ENCODE results near the gene KCNJ14.

The KCNJ14 gene

DNA sequence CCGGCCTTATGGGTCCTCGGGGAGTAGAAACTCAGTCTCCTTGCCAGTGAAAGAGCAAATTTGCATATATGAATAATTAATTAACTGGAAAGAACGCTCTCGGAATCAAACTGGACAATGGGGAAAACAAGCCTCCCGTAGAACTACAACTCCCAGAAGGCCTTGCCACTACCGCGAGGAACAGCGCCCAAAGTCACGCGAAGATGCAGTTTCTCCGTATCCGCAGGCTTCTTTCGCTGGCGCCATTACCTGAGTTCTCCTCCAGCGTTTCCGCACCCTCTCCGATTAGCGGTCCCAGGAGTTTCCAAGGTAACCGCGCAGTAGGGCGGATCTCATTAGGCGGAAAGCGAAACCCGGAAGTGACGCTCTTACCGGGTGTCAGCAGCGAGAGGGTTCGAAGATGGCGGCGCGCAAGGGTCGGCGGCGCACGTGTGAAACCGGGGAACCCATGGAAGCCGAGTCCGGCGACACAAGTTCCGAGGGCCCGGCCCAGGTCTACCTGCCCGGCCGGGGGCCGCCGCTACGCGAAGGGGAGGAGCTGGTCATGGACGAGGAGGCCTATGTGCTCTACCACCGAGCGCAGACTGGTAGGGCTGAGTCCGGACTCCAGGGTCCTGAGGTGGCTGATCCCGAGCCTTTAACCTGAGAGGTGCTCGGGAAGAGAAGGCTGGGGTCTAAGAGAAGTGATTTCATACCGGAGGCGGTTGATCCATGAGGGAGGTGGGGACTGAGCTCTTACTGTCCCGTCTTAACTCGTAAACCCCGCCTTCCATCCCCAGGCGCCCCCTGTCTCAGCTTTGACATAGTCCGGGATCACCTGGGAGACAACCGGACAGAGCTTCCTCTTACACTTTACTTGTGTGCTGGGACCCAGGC lies 9.5 kb upstream of the KCNJ14 start, which contains the start of gene GRWD1:
GRWD1 (plus strand) TSS at position 378 of the 876 bp plus-strand sequence; CDS start at position 401, 23 bp downstream.
- DNase-seq (ENCODE audit: low read depth): peak; percentile 79

DNA sequence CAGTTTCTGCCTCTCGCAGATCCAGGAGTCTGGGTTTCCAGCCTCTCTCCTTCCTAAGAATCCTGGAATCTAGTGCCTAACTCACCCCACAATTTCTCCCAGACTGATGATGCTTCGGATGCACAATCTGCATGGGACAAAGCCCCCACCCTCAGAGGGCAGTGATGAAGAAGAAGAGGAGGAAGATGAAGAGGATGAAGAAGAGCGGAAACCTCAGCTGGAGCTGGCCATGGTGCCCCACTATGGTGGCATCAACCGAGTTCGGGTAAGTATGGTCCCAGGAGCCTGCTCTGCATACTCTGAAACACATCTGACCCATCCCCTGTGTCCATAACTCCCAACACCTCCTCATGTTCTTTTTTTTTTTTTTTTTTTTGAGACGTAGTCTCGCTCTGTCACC lies 8.8 kb upstream of the KCNJ14 start:
- no peak for DNase-seq (ENCODE audit: low read depth)

DNA sequence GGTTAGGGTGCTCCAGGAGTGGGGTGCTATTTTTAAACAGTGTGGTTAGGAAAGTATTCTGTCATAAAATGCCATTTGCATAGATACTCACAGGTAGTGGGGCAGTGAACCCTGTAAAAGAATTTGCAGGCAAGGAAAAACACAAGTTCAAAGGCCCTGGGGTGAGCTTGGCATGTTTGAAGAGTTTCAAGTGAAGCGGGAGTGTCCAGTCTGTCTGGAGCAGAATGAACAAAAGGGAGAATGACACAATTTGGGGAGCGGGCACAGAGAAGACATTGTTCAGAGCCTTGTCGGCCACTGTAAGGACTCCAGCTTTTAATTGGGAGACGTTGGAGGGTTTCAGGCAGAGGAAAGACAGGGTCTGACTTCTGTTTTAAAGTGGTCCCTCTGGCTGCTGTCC lies 6.8 kb upstream of the KCNJ14 start:
- no peak for DNase-seq (ENCODE audit: low read depth)

DNA sequence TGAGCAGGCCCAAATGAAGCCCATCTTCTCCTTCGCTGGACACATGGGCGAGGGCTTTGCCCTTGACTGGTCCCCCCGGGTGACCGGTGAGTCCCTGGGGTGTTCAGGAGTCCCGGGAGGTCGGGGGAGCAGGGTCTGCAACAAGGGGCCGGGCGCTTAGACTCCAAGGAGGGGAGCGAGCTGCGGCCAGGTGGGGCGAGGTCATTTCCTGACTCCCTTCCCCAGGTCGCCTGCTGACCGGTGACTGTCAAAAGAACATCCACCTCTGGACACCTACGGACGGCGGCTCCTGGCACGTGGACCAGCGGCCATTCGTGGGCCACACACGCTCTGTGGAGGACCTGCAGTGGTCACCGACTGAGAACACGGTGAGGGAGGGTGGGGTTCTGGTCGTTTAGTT lies 4.9 kb upstream of the KCNJ14 start:
- DNase-seq (ENCODE audit: low read depth): no peak

DNA sequence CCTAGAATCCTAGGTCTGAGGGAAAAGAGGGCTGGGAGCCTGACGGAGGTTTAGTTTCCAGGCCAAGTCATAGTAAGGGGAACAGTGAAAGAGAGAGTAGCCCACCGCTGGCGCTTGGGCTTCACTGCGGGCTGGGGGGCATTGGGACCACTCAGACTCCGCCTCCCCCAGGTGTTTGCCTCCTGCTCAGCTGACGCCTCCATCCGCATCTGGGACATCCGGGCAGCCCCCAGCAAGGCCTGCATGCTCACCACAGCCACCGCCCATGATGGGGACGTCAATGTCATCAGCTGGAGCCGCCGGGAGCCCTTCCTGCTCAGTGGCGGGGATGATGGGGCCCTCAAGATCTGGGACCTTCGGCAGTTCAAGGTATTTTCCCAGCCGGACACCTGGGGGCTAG lies 4.5 kb upstream of the KCNJ14 start:
- no peak for DNase-seq (ENCODE audit: low read depth)

DNA sequence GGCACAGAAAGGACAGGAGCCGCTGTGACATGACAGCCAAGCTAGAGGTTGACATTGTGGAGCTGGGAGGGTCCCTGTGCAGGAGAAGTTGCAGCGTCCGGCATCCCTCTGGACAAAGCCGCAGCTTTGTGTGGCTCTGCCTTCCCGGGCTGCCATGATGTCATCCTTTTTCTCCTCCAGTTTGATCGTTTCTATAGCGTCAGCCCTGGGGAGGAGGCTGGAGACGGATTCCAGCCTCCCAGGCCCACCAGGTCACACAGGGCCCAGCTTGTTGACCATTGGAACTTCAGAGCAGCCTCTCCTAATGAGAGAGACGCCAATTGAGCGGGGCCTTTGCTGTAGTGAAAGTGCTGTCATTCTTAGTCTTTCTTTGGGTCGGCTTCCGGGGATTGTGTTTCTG lies 3.8 kb upstream of the KCNJ14 start:
- no peak for DNase-seq (ENCODE audit: low read depth)

DNA sequence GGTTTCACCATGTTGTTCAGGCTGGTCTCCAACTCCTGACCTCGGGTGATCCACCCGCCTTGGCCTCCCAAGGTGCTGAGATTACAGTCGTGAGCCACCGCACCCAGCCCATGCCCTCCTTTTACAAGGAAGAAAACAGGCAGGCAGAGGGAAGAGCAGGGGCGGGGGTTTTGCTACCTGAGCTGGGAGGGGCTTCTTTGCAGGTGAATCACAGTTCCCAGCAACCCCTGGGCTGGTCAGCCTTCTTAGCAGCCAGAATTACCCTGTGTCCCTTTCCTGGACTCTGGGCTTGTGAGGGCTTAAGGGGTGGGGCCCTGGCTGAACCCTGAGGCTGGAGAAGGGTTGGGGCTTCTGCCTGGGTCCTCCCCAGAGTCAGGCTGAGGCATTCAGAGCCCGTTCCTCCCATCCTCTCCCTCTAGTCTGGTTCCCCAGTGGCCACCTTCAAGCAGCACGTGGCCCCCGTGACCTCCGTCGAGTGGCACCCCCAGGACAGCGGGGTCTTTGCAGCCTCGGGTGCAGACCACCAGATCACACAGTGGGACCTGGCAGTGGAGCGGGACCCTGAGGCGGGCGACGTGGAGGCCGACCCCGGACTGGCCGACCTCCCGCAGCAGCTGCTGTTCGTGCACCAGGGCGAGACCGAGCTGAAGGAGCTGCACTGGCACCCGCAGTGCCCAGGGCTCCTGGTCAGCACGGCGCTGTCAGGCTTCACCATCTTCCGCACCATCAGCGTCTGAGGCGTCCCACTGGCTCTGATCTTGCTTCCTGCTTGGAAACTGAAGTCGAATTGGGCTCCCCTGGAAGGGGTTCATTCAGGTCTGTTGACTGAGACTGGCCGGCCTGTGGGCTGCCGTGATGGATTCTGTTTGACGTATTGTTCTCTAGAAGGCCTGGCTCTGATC lies 2.8 kb upstream of the KCNJ14 start:
- DNase-seq (ENCODE audit: low read depth): no peak

DNA sequence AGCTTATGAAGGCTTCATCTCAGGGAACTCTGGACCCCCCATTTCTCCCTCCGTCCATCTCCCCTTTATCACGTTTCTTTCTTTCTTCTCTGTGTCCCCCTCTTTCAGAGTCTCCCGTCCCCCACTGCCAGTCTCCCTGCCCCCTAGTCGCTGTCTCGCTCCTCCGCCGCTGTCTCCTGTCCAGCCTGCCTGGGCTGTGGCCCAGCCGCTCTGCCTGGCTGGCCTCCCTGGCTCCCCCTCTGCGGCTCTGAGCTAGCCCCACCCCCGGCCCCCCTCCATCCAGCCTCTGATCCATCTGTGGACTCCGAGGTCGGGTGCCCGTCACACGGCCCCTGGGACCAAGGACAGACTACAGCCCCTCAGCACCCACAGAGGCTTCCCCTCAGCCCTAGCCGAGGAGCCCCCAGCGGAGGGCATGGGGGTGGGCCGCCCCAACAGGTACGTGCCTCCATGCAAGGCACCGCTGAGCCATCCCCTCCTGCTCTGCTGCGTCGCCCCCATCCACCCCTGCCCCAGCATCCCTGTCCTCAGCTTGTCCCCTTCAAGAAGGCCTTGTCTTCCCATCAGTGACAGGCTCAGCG lies 1.1 kb upstream of the KCNJ14 start:
- DNase-seq (ENCODE audit: low read depth): no peak

DNA sequence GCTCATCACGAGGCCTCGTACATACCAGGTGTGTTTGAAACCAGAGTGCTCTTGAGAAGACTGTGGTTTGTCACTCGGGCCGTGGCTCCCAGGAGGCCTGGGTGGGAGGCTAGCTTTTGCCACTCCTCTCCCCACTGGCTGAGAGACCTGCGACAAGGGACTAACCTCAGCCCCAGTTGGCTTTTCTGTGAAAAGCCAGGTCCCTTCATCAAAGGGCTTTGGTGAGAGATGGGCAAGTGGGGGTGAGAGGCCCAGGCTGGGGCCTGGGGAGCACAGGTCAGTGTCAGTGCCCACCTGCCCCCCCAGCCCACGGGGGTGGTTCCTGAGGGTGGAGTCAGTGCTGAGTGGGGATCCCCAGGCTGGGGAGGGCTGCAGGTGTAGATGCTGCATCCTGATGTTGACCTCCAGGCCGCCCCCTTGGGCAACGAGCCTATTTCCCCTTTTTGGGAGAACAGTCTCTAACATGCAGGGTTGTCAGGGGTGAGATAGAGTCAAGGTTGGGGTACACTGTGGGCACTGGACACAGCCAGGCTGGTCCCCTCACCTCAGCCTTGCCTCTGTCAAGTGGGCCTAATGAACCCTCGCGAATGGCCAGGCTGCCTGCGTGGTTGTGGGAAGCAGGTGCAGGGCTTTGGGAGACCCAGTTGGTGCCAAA lies 661 bp downstream of the KCNJ14 start:
- DNase-seq (ENCODE audit: low read depth): no peak

DNA sequence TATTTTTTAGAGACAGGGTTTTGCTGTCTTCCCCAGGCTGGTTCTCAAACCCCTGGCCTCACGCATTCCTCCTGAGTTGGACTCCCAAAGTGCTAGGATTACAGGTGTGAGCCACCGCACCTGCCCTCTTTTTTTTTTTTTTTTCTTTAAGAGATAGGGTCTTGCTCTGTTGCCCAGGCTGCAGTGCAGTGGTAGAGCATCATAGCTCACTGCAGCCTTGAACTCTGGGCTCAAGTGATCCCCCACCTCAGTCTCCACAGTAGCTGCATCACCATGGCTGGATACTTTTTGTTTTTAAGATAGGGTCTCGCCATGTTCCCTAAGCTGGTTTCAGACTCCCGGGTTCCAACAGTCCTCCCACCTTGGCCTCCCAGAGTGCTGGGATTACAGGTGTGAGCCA lies 1.5 kb downstream of the KCNJ14 start:
- no peak for DNase-seq (ENCODE audit: low read depth)

DNA sequence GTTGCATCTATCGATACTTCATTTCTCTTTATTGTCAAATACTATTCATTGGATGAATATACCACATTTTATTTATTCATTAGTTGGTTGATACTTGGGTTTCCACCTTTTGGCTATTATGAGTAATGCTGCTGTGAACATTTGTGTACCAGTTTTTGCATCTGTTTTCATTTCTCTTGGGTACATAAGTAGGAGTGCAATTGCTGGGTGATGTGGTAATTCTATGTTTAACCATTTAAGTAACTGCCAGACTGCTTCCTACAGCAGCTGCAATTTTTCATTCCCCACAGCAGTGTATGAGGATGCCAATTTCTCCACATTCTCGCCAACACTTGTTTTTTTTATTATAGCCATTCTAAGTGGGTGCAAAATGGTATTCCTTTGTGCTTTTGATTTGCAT lies 2.6 kb downstream of the KCNJ14 start:
- DNase-seq (ENCODE audit: low read depth): no peak

DNA sequence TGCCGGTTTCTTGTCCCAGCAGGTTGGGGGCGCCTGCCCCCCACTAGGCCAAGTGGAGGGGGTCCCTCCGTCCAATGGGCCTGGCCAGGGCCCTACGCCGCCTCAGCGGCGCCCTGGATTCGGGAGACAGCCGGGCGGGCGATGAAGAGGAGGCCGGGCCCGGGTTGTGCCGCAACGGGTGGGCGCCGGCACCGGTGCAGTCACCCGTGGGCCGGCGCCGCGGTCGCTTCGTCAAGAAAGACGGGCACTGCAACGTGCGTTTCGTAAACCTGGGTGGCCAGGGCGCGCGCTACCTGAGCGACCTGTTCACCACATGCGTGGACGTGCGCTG lies 6.2 kb downstream of the KCNJ14 start:
- no peak for DNase-seq (ENCODE audit: low read depth)

DNA sequence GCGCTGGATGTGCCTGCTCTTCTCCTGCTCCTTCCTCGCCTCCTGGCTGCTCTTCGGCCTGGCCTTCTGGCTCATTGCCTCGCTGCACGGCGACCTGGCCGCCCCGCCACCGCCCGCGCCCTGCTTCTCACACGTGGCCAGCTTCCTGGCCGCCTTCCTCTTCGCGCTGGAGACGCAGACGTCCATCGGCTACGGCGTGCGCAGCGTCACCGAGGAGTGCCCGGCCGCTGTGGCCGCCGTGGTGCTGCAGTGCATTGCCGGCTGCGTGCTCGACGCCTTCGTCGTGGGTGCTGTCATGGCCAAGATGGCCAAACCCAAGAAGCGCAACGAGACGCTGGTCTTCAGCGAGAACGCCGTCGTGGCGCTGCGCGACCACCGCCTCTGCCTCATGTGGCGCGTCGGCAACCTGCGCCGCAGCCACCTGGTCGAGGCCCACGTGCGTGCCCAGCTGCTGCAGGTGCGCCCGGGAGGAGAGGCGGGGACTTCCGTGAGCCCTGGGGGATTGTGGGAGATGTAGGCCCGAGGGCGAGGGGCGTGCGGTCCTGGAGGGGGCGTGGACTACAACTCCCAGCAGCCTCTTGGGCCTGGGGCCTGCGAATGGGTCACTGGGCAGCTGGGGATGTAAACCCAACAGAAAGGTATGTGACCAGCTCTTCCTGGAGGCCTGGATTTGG lies 6.7 kb downstream of the KCNJ14 start:
- DNase-seq (ENCODE audit: low read depth): no peak

DNA sequence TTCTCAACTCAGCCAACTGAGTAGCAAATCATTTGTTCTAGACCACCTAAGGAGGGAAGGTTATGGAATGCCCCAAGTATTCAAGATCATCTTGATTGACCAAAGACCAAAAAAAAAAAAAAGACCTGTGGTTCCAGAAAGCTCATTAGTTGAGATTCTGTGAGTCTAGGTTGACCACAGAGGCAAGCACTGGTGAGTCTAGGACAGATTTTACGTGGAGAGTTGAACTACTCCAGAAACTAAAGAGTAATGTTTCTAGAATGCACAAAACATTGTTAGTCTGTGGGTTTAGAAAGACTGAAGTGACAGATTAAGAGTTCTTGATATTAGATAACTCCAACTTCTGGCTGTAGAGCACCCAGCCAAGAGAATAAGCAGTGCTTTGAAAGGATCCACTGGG lies 9.8 kb downstream of the KCNJ14 start:
- no peak for DNase-seq (ENCODE audit: low read depth)

DNA sequence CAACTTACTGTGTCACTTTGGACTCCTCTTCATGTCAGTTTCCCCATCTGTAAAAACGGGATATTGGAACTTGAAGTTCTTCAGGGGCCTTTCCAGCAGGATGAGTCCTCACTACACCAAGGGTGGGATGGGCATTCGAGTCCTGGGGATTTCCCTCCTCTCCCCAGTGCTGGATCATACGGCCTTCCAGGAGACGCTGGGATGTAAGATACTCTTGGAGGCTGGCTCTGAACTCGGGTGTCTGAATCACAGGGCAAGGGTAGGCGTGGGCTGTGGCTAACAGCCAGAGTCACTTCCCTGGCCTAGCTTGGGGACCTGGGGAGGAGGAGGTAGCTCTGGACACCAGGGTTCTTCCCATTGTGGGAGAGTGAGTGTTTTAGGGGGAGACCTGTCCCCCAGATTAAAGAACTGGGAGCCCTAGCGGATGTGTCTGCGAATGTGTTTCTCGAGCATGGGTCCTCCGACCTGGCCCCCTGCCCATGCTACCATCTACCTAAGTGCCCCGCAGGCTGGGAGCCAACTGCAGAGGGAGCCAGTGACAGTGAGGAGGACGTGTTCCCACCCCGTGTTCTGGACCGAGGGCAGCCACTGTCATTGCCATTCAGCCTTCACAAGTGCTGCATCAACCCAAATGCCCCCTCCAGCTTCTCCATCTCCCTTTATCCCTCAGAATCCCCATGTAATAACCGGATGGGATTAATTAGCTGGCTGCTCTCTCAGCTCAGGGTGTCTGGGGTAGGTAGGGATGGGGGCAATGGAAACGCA lies 11.4 kb downstream of the KCNJ14 start:
- no peak for DNase-seq (ENCODE audit: low read depth)

DNA sequence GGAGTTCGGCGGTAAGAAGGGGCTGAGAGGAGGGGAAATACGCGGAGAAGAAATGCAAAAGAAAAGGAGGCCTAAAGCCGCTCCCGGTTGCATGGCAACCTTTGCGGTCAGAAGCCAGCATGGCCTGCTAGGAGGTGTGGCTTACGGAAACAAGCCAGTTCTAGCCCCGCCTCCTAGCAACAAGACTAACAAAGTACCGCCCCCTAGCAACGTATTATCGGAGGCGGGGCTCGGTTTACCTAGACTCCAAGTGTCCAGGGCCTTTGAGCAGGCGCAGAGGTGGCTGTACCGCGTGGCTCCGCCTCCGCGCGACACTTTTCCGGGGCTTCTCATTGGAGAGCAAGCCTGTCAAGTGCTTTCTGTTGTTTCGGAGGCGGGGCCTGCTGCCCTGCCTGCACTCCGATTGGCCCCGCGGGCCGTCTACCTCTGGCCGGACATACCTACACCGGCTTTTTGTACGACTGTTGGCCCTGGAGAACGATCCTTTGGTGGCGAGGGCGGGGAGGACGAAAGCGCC lies 13.5 kb downstream of the KCNJ14 start:
- peak; percentile 99 for DNase-seq (ENCODE audit: low read depth)

DNA sequence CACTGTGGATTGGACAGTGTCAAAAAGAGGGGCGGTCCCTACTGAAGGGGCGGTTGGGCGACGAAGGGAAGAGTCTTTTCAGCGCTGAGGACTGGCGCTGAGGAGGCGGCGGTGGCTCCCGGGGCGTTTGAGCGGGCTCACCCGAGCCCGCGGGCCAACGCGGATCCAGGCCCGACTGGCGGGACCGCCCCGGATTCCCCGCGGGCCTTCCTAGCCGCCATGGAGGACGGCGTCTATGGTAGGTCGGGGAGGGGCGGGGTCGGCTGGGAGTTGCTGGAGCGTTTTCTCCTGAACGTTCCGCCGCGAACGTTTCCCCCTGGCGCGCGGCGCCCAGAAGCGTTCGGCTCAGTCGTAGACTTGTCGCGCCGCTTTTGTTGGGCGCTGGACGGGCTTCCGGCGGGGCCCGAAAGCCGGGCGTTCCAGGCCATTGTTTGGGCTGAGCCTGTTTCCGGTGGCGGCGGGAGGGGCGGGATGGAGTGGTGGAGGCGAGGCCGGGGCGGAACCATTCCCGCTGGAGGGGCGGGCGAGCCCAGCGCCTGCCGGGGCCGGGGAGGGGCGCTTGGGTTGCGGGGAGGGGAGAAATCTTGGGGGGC lies 14.0 kb downstream of the KCNJ14 start, which contains the start of gene CYTH2:
CYTH2 (plus strand) TSS at position 81 of the 593 bp plus-strand sequence; CDS start at position 220, 139 bp downstream.
- no peak for DNase-seq (ENCODE audit: low read depth)

DNA sequence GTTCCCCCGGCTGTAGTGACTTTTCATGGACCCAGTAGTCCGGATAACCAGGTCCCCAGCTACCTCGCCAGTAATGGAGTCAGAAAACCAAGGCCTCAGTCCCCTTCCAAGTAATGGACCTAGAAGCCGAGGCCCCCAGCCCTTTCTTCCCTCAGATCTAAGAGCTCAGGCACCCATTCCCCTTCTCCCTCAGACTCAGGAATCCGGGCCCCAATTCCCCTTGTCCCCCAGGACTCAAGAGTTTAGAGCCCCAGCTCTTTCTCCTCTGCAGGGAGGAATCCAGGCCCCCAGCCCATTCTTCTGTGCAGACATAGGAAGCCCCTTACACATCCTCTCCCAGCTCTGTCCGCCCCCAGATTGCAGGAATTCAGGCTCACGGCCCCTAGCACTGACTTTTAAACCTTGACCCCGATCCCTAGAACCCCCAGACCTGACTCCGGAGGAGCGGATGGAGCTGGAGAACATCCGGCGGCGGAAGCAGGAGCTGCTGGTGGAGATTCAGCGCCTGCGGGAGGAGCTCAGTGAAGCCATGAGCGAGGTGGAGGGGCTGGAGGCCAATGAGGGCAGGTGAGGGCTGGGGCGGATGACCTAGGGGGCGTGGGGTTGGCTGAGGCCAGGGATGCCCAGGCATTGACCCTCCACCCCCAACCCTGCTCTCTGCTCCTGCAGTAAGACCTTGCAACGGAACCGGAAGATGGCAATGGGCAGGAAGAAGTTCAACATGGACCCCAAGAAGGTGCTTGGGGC lies 14.7 kb downstream of the KCNJ14 start:
- DNase-seq (ENCODE audit: low read depth): no peak

DNA sequence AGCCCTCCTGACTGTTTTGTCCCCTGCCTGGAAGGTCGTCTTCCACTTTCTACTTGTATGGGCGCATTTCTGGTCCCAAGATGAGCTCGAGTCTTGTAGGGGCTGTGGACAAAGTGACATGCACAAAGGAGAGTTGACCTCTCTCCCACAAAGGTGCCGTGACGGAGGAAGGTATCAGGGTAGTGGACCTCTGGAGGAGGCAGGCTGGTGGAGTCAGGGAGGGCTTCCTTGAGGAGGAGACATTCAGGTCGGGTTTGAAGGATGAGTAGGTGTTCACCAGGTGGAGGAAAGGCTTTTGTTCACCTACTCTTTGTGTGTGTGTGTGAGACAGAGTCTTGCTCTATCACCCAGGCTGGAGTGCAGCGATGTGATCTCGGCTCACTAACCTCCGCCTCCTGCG lies 15.5 kb downstream of the KCNJ14 start:
- no peak for DNase-seq (ENCODE audit: low read depth)

All from non-pigmented ciliary epithelial cell (primary cell).